ENCODE data around the gene RXRB.

DNA sequence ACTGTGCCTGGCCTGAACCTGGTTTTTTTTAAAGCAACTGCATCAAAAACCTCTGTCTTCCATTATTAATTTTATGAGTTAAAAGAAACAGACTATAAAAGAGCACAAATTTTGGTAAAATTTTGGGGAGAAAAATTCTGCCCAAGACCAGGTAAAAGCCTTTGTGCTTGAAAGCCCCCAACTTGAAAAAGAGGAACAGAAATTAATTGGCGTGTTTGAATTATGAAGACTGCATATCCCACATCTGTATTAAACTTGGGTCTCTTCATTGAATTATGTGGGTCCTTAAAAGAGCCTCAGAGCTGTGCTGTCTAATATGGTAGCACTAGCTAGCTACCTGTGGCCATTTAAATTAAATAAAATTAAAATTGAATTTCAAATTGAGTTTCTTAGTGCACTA is 49.4 kb downstream of the RXRB start:
- TF ChIP-seq ESRRG (CRISPR knock-in tag; IDR thresholded peaks at IDR 0.05) = no peak
- TF ChIP-seq, protein P1, sequence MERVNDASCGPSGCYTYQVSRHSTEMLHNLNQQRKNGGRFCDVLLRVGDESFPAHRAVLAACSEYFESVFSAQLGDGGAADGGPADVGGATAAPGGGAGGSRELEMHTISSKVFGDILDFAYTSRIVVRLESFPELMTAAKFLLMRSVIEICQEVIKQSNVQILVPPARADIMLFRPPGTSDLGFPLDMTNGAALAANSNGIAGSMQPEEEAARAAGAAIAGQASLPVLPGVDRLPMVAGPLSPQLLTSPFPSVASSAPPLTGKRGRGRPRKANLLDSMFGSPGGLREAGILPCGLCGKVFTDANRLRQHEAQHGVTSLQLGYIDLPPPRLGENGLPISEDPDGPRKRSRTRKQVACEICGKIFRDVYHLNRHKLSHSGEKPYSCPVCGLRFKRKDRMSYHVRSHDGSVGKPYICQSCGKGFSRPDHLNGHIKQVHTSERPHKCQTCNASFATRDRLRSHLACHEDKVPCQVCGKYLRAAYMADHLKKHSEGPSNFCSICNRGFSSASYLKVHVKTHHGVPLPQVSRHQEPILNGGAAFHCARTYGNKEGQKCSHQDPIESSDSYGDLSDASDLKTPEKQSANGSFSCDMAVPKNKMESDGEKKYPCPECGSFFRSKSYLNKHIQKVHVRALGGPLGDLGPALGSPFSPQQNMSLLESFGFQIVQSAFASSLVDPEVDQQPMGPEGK (CRISPR knock-in tag; IDR thresholded peaks at IDR 0.05; ENCODE audit: borderline replicate concordance) = no peak
- no peak for TF ChIP-seq SNAI2 (CRISPR knock-in tag; IDR thresholded peaks at IDR 0.05)
- TF ChIP-seq CSDC2 (CRISPR knock-in tag; IDR thresholded peaks at IDR 0.05) = no peak
- no peak for TF ChIP-seq ZFP3 (CRISPR knock-in tag; IDR thresholded peaks at IDR 0.05)
- TF ChIP-seq ZNF70 (CRISPR knock-in tag; IDR thresholded peaks at IDR 0.05) = no peak
- TF ChIP-seq OSR1 (CRISPR knock-in tag; IDR thresholded peaks at IDR 0.05) = no peak

Measured in SK-N-SH treated with all-trans-retinoic acid at 6 μM for 48 hours (cell line).